Fibroblast of mammary gland (primary cell): ENCODE measurements around the gene ARL14.

Source experiments
- DNase-seq: peaks from one replicate; pipeline ENCODE4 v3.0.0-alpha.2; 2010; ENCODE audit warnings: low read depth
- H3K4me3 ChIP-seq: 2 replicates; pipeline ENCODE4 v1.5.1; 2011; ENCODE audit warnings: low read depth, mild to moderate bottlenecking, low read length, moderate library complexity; ENCODE audit not compliant: control insufficient read depth
- TF ChIP-seq, protein P1 (sequence below): conservative IDR thresholded peaks from 2 replicates; pipeline ENCODE4 v1.5.1; 2011; ENCODE audit warnings: low read depth, low read length, inconsistent platforms; ENCODE audit not compliant: control insufficient read depth, insufficient read depth

ARL14 gene

DNA sequence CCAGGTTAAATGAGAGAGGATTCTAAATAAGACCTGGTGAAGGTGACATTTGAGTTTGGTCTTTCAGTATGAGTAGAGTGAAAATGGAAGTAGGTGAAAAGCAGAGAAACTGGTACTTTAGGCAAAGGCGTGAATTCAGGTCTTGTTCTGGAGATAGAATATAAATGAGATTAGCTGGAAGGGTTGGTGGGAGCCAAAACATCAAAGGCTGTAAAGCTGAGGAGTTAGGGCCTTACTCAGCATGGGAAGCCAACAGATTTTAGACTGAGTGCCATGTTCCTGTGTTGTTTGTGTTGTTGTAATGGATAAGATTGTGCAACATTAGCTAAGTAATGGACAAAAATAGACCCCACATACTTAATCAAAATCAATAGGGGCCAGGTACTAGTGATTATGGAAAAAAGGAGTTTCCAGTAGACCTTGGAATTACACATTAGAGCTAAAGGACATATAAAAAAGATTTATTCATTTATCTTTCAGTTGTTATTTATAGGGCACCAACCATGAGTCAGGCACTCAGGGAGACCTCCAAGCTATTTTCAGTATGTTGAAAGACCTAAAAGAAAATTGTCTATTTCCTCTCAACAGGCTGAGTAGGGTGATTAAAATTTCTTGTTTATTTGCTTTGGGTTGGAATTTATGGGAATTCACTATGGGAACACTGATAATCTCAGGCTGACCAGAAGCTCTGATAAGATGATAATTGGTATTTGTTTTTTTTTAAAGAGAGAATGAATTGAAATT lies 20.8 kb downstream of the ARL14 start:
- DNase-seq = peak; percentile 67
- TF ChIP-seq, protein P1, sequence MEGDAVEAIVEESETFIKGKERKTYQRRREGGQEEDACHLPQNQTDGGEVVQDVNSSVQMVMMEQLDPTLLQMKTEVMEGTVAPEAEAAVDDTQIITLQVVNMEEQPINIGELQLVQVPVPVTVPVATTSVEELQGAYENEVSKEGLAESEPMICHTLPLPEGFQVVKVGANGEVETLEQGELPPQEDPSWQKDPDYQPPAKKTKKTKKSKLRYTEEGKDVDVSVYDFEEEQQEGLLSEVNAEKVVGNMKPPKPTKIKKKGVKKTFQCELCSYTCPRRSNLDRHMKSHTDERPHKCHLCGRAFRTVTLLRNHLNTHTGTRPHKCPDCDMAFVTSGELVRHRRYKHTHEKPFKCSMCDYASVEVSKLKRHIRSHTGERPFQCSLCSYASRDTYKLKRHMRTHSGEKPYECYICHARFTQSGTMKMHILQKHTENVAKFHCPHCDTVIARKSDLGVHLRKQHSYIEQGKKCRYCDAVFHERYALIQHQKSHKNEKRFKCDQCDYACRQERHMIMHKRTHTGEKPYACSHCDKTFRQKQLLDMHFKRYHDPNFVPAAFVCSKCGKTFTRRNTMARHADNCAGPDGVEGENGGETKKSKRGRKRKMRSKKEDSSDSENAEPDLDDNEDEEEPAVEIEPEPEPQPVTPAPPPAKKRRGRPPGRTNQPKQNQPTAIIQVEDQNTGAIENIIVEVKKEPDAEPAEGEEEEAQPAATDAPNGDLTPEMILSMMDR = no peak
- H3K4me3 ChIP-seq = no peak overlapping the region

DNA sequence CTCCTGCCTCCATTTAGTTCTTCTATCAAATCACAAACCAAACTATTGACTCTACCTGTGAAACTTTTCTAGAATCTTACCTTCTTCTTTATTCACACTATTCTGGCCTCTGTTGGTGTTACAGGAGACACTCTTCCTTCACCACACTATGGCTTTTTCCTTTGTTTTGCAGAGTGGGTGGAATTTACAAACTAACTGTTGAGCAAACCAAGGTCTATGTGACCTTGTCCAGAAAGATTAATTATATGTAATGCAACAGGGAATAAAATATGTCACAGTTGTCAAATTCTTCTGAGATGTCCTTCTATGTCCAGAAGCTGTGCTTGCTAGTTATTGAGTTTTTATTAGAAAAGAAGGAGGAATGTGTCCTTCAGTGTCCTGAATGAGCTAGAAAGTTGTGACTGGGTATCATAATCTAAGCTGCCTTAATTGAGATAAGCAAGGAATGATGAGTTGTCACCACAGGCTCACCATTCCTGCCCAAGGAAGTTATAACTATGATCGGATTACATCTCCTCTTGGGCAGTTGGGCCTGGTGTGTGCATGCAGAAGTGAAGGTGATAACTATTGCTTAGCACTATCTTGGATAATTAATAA lies 21.7 kb downstream of the ARL14 start:
- TF ChIP-seq, protein P1 = no peak
- H3K4me3 ChIP-seq = no peak overlapping the region
- no peak for DNase-seq

DNA sequence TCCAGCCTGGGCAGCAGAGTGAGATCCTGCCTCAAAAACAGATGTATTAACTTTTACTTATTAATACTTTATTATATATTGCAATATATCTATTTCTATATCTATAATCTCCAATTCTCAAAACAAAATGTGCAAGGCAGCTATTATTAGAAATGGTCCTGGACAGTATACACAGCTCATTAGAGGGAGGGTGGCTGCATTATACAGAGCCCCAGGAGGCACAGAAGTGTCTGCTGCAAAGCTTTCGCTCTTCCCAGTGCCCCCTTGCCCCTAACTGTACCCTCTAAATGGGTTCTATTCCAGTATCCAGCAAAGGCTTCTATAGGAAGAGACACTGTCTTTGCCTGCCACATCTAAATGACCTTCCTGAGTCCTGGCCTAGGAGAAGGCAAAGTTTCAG lies 24.5 kb downstream of the ARL14 start:
- TF ChIP-seq, protein P1 = no peak
- no peak for DNase-seq

DNA sequence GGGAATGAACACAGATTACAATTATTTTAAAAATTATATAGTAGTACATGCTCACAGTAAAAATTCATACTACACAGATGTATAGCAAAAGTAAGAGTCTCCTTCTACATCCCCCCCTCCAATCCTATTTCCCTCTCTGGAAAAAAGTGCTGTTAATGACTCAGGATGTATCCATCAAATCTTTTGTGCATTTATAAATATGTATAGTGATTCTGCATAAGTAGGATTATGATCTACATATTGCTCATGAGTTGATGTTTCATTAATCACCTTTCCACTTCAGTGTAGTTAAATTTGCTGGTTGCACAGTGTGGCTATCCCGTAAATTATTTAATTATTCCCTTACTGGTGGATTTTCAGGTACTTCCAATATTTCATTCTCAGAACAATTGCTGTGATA lies 25.3 kb downstream of the ARL14 start:
- TF ChIP-seq, protein P1 = no peak

More for the DNA sequence above, 24.5 kb downstream of the ARL14 start:
- H3K4me3 ChIP-seq = no peak overlapping the region

DNA sequence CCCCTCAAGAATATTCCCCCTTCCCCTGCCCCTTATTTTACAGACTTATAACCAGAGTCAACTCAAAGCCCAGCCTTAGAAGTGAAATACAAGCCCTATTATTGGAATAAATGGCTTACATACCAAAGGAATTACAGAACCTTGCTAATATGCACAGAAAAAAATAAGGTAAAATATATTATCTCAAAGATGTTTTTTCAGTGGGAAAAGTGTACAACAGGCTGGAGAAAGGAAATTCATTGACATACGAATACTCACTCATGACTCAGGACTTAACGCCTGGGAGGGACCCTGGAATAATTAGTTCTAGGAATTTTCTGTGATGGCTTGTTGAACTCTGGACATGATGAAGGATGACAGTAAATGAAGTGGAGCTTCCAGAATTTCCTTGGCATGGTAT lies 27.0 kb downstream of the ARL14 start:
- no peak for DNase-seq
- TF ChIP-seq, protein P1 = no peak
- no peak overlapping the region for H3K4me3 ChIP-seq

More for the DNA sequence above, 25.3 kb downstream of the ARL14 start:
- no peak for DNase-seq
- no peak overlapping the region for H3K4me3 ChIP-seq

DNA sequence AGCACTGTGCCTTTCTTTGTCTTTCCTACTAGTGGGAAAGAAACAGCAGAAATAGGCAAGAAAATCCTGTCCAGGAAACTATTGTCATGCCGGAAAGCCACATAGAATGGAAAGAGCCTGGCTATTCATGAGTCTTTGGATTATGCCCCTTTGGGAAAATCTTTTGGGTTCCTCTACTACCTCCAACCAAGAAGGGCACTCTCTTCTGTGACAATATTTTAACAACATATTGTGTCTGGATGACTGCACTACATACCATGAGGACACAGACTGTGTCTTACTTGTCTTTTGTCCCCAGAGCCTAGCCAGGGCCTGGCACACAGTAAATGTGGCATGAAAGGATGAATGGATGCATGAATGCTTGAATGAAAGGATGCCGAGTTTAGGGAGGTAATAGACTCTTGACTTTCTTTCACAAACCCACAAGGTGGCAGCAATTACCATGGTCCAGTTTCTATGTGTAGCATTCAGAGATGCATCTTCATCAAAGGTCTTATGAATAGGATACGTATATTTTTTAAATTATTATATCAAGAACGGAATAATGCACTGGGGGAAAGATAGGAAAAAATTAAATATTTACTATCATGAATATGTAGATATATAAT lies 30.3 kb downstream of the ARL14 start:
- peak; percentile 66 for DNase-seq
- TF ChIP-seq, protein P1 = peak; percentile 52
- no peak overlapping the region for H3K4me3 ChIP-seq
